Gastroesophageal sphincter (tissue), 4 donors: ENCODE results near the gene OR2AE1. TPM values are rescaled to one million over a fixed set of nuclear protein-coding genes. Genes with fewer than 3 reads are reported as not detected.

ENCODE experiments used
- ATAC-seq: fragments of 150-250 bp; one replicate; pipeline ENCODE4 v1.9.1; 2016; ENCODE audit warnings: mild to moderate bottlenecking, moderate library complexity
- H3K27ac ChIP-seq, 4 donors: fragments of 200-600 bp; sonication (generic) in 3 of 4; 1 replicate in 3 of 4; 2 replicates in 1 of 4; pipeline ENCODE4 v1.5.1; 2016 to 2019
- H3K27me3 ChIP-seq: fragments of 200-600 bp; sonication (generic); one replicate; pipeline ENCODE4 v1.5.1; 2019
- H3K36me3 ChIP-seq, 2 donors: fragments of 200-600 bp; sonication (generic); one replicate each; pipeline ENCODE4 v1.5.1; 2019; ENCODE audit warnings: control low read depth in 1 of 2
- H3K4me1 ChIP-seq, 3 donors: fragments of 200-600 bp; sonication (generic); 1 replicate in 2 of 3; 2 replicates in 1 of 3; pipeline ENCODE4 v1.5.1; 2016 to 2019; ENCODE audit warnings: control low read depth in 2 of 3
- H3K4me3 ChIP-seq, 2 donors: fragments of 200-600 bp; sonication (generic); one replicate each; pipeline ENCODE4 v1.5.1; 2019; ENCODE audit warnings: mild to moderate bottlenecking in 1 of 2, moderate library complexity in 1 of 2
- H3K9me3 ChIP-seq, 3 donors: fragments of 200-600 bp; sonication (generic); one replicate each; pipeline ENCODE4 v1.5.1; 2017 to 2019; ENCODE audit warnings: control low read depth in 2 of 3
- EP300 ChIP-seq: sonication (generic); formaldehyde crosslinking; IDR thresholded peaks from one replicate; pipeline ENCODE4 v1.6.1; 2017; ENCODE audit warnings: antibody characterized with exemption, mild to moderate bottlenecking
- POLR2A ChIP-seq, 2 donors: fragments of 450-650 bp; IDR thresholded peaks; one replicate each; pipeline ENCODE4 v1.6.1; 2017; ENCODE audit warnings: antibody characterized with exemption in 2 of 2, mild to moderate bottlenecking in 2 of 2, moderate library complexity in 1 of 2
- POLR2AphosphoS5 ChIP-seq: sonication (generic); formaldehyde crosslinking; IDR thresholded peaks from one replicate; pipeline ENCODE4 v1.6.1; 2017; ENCODE audit warnings: antibody characterized with exemption
- WGBS, 2 donors: methylation state at CpG; one replicate each; pipeline ENCODE4 v1.1.5; 2018; ENCODE audit warnings: low coverage in 1 of 2; 5-methylcytosine and 5-hydroxymethylcytosine counted together
- total RNA-seq, 4 donors: library from RNA; depleted of rRNA; stranded (reverse); fragments of >200 nt; gene quantifications; one replicate each; pipeline ENCODE4 v1.1.0, GENCODE V29; 2016
- TF ChIP-seq, protein P1 (sequence below), 4 experiments: fragments of 200-600 bp in 2 of 4; fragments of 450-650 bp in 2 of 4; sonication (generic) in 1 of 4; IDR thresholded peaks; one replicate each; pipeline ENCODE4 v1.5.1; 2017 to 2019; ENCODE audit warnings: antibody characterized with exemption in 4 of 4, mild to moderate bottlenecking in 2 of 4, moderate library complexity in 2 of 4

OR2AE1 gene, protein sequence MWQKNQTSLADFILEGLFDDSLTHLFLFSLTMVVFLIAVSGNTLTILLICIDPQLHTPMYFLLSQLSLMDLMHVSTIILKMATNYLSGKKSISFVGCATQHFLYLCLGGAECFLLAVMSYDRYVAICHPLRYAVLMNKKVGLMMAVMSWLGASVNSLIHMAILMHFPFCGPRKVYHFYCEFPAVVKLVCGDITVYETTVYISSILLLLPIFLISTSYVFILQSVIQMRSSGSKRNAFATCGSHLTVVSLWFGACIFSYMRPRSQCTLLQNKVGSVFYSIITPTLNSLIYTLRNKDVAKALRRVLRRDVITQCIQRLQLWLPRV
- total RNA-seq, result not detected

DNA sequence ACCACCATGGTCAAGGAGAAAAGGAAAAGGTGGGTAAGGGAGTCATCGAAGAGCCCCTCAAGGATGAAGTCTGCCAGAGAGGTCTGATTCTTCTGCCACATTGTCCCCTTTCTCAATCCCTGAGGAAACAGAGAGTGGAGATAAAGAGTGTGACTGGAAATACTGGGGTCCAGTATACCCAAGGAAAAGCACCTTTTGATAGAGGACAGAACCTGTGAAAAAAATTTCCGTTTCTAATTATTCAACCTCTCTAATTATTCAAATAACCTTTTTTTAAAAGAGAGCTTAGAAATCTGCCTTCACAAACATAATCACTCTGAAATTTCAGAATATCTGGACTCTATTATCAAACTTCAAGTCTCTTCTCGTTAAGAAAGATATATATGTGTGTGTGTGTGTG, at the start of gene OR2AE1:
Gene OR2AE1, minus strand, starts transcription at position 101 of the 400 bp plus-strand sequence. Its CDS starts 0 bp downstream, at position 101.
- Histone ChIP-seq H3K36me3 (no peaks in the 10 kb centered on the region), H3K9me3 (no peaks in the 10 kb centered on the region), H3K4me1 (no peaks in the 10 kb centered on the region), H3K27me3 (no peaks in the 10 kb centered on the region), H3K27ac (no peak within 1 kb of the TSS), H3K4me3 (no peak within 1 kb of the TSS)
- WGBS, 2 donors, result 74 to 94% methylated on average over 3 of the region's 3 CpGs
- ATAC-seq, result no peak
- no peak for TF ChIP-seq POLR2AphosphoS5
- TF ChIP-seq, protein P1, sequence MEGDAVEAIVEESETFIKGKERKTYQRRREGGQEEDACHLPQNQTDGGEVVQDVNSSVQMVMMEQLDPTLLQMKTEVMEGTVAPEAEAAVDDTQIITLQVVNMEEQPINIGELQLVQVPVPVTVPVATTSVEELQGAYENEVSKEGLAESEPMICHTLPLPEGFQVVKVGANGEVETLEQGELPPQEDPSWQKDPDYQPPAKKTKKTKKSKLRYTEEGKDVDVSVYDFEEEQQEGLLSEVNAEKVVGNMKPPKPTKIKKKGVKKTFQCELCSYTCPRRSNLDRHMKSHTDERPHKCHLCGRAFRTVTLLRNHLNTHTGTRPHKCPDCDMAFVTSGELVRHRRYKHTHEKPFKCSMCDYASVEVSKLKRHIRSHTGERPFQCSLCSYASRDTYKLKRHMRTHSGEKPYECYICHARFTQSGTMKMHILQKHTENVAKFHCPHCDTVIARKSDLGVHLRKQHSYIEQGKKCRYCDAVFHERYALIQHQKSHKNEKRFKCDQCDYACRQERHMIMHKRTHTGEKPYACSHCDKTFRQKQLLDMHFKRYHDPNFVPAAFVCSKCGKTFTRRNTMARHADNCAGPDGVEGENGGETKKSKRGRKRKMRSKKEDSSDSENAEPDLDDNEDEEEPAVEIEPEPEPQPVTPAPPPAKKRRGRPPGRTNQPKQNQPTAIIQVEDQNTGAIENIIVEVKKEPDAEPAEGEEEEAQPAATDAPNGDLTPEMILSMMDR (IDR thresholded peaks at IDR 0.05), result no peak

DNA sequence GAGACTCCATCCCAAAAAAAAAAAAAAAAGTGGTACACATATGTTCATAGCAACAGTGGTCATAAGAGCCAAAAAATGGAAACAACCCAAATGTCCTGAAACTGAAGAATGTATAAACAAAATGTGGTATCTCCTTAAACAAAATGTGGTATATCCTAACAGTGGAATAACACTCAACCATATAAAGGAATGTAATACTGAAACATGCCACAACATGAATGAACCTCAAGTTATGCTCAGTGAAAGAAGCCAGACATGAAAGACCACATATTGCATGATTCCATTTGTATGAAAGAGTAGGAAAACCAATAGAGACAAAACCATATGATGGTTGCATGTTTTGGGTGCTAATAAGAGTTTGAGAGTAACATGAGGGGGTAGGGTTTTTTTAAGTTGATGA, 49.5 kb upstream of the OR2AE1 start:
- no peaks in the 10 kb centered on the region for H3K9me3 ChIP-seq
- H3K36me3 ChIP-seq, result peaks cover 0 to 4% of the 10 kb centered on the region in 2 donors

DNA sequence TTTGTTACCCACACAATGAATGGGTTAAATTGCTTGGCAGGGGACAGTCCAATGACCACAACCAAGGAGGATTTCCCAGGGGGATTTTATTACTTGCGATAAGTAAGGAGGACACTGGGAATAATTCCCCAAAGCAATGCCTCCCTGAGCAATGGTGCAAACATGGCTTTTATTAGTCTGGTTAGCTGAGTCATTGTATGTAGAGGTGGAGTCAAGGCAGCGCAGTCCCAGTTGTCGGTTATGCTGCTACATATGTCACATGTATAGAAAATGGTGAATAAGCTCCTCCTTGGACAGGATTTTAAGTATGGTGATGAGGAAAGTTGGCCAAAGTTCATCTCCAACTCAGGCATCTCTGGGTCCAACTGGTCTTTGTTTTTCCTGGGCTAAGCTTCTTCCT, 46.4 kb upstream of the OR2AE1 start:
- H3K27me3 ChIP-seq, result peaks cover under 1% of the 10 kb centered on the region
- TF ChIP-seq, protein P1 (IDR thresholded peaks at IDR 0.05), result no peak
- TF ChIP-seq POLR2A (IDR thresholded peaks at IDR 0.05), result no peak
- no peak for ATAC-seq
- H3K9me3 ChIP-seq, result no peaks in the 10 kb centered on the region
- no peak overlapping the region for H3K27ac ChIP-seq
- peaks cover 1 to 19% (median 1%) of the 10 kb centered on the region in 3 donors for H3K4me1 ChIP-seq
- peaks cover 0 to 8% of the 10 kb centered on the region in 2 donors for H3K36me3 ChIP-seq
- H3K4me3 ChIP-seq, result no peak overlapping the region
- 90 to 96% methylated on average over 2 to 3 of the region's 3 CpGs for WGBS, 2 donors

More for the DNA sequence above, 49.5 kb upstream of the OR2AE1 start:
- ATAC-seq, result no peak
- Histone ChIP-seq H3K4me3 (no peak overlapping the region), H3K27me3 (peaks cover 6% of the 10 kb centered on the region), H3K27ac (no peak overlapping the region), H3K4me1 (peaks cover 0 to 15% (median 0%) of the 10 kb centered on the region in 3 donors)
- TF ChIP-seq EP300, result no peak
- TF ChIP-seq, protein P1 (IDR thresholded peaks at IDR 0.05), result no peak
- TF ChIP-seq POLR2A (IDR thresholded peaks at IDR 0.05), result no peak
- no peak for TF ChIP-seq POLR2AphosphoS5

DNA sequence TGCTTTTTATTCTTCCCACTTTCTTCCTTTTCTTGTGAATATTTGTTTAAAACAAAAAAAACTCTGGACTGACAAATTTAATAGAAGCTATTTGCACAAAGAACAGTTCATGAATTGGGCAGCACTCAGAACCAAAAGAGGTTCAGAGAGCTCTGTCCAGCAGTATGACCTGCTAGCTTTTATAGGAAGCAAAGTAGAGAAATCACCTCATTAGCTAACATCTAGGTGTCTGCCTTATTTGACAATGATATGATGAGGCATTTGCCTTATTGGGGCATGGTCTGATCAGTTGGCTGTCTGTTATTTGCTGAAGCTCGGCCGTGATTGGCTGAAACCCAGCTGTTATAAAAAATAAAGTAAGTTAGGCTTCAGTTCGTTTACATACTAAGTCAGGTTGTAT, 43.3 kb upstream of the OR2AE1 start:
- 86 to 90% methylated on average over 3 of the region's 3 CpGs for WGBS, 2 donors
- H3K27ac ChIP-seq, result peak overlapping the region; percentile 78 to 98 (median 93)
- H3K9me3 ChIP-seq, result no peaks in the 10 kb centered on the region
- peak overlapping the region; percentile 54 to 86 for H3K4me3 ChIP-seq
- no peak for ATAC-seq
- TF ChIP-seq EP300 (no peak), POLR2AphosphoS5 (no peak), POLR2A (IDR thresholded peaks at IDR 0.05) (no peak)
- TF ChIP-seq, protein P1 (IDR thresholded peaks at IDR 0.05), result no peak
- peaks cover 0 to 30% of the 10 kb centered on the region in 2 donors for H3K36me3 ChIP-seq
- H3K27me3 ChIP-seq, result no peaks in the 10 kb centered on the region
- H3K4me1 ChIP-seq, result peaks cover 14 to 49% (median 18%) of the 10 kb centered on the region in 3 donors

DNA sequence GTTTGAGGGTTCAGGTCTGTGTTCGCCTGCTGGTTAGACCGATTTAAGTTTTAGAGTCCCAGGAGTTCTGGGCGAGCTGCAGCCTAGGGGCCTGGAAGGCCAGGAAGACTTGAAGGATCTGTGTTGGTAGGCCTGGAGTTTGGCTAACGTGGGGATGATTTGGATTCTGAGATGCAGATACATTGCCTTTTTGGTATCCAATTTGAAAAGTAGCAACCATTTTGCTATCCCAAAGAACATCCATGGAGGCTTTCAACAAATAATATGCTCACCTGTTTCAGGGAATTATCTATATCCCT, 42.9 kb upstream of the OR2AE1 start:
- ATAC-seq, result no peak
- peaks cover 0 to 34% of the 10 kb centered on the region in 2 donors for H3K36me3 ChIP-seq
- no peaks in the 10 kb centered on the region for H3K9me3 ChIP-seq
- H3K27me3 ChIP-seq, result no peaks in the 10 kb centered on the region
- peaks cover 14 to 53% (median 18%) of the 10 kb centered on the region in 3 donors for H3K4me1 ChIP-seq
- WGBS, 2 donors, result 24% methylated on average over 3 of the region's 4 CpGs; no CpG with 5 or more reads in 1 of the 2 donors
- TF ChIP-seq POLR2AphosphoS5 (no peak), EP300 (no peak), POLR2A (IDR thresholded peaks at IDR 0.05) (no peak)
- TF ChIP-seq, protein P1 (IDR thresholded peaks at IDR 0.05), result no peak
- H3K27ac ChIP-seq, result peak overlapping the region; percentile 78 to 98 (median 93)
- H3K4me3 ChIP-seq, result peak overlapping the region; percentile 54 to 86
